ENCODE measurements around the gene MMP23B.
"Not testable (repeated sequence)": the region's sequence is repeated elsewhere in the genome, so short reads cannot be mapped to it uniquely, and the experiment has no call there.

The MMP23B gene

GRCh38 chr1:1631782-1632420, at the start of gene MMP23B:
TSS of gene MMP23B (plus strand) at chr1:1632173. CDS start at chr1:1632219, 46 bp downstream.
- DNase-seq, result no peak

- DNase-seq, result no peak
Observed at GRCh38 chr1:1582585-1583346, 49.2 kb upstream of the MMP23B start.

- DNase-seq, result no peak
Observed at GRCh38 chr1:1583347-1584010, 48.5 kb upstream of the MMP23B start.

- DNase-seq, result no peak
Observed at GRCh38 chr1:1591452-1591851, 40.5 kb upstream of the MMP23B start.

GRCh38 chr1:1593834-1594601, 38.0 kb upstream of the MMP23B start:
- no peak for DNase-seq

GRCh38 chr1:1594602-1595260, 37.2 kb upstream of the MMP23B start:
- no peak for DNase-seq

- DNase-seq, result not testable (repeated sequence)
Observed at GRCh38 chr1:1595341-1595740, 36.6 kb upstream of the MMP23B start.

- no peak for DNase-seq
Observed at GRCh38 chr1:1596493-1597274, 35.3 kb upstream of the MMP23B start.

- no peak for DNase-seq
Observed at GRCh38 chr1:1597275-1597930, 34.6 kb upstream of the MMP23B start.

GRCh38 chr1:1598051-1598719, 33.8 kb upstream of the MMP23B start:
- no peak for DNase-seq

GRCh38 chr1:1598720-1599029, 33.3 kb upstream of the MMP23B start:
- DNase-seq, result no peak

GRCh38 chr1:1599030-1599934, 32.7 kb upstream of the MMP23B start:
- DNase-seq, result no peak

GRCh38 chr1:1599935-1600860, 31.8 kb upstream of the MMP23B start, which contains the start of gene FNDC10:
TSS of gene FNDC10 (minus strand) at chr1:1600135. CDS start at chr1:1600015, 120 bp downstream.
- DNase-seq, result no peak

GRCh38 chr1:1600861-1601563, 31.0 kb upstream of the MMP23B start:
- DNase-seq, result no peak

- DNase-seq, result no peak
Observed at GRCh38 chr1:1601564-1602303, 30.2 kb upstream of the MMP23B start.

GRCh38 chr1:1602304-1602967, 29.5 kb upstream of the MMP23B start:
- no peak for DNase-seq

Measured in NCI-H1694 treated with DMSO at 0.1 percent for 48 hours (cell line).